GM23248 (cell line): ENCODE data around the gene NGEF. TPM values are rescaled to one million over a fixed set of nuclear protein-coding genes. Genes with fewer than 3 reads are reported as not detected.

Experiments used
- DNase-seq: peaks from one replicate; pipeline ENCODE4 v3.0.0-alpha.2; 2015
- H2AFZ ChIP-seq: fragments of 200-600 bp; sonication (generic); 2 replicates; pipeline ENCODE4 v1.6.1; 2016; ENCODE audit warnings: antibody characterized with exemption
- H3F3A ChIP-seq: fragments of 200-600 bp; sonication (generic); 2 replicates; pipeline ENCODE4 v1.6.1; 2016; ENCODE audit warnings: mild to moderate bottlenecking, antibody characterized with exemption, mixed run types; ENCODE audit not compliant: insufficient read depth
- H3K27ac ChIP-seq: fragments of 200-600 bp; sonication (generic); 2 replicates; pipeline ENCODE4 v1.5.1; 2016; ENCODE audit warnings: mild to moderate bottlenecking
- H3K27me3 ChIP-seq: fragments of 200-600 bp; sonication (generic); replicated peaks from 2 replicates; pipeline ENCODE4 v1.6.1; 2016; ENCODE audit warnings: mild to moderate bottlenecking; ENCODE audit not compliant: insufficient read depth
- H3K36me3 ChIP-seq: fragments of 200-600 bp; sonication (generic); 2 replicates; pipeline ENCODE4 v1.6.1; 2016; ENCODE audit warnings: low read depth, mild to moderate bottlenecking
- H3K4me1 ChIP-seq: fragments of 200-600 bp; sonication (generic); 2 replicates; pipeline ENCODE4 v1.6.1; 2016; ENCODE audit warnings: mild to moderate bottlenecking; ENCODE audit not compliant: insufficient read depth
- H3K4me2 ChIP-seq: fragments of 200-600 bp; sonication (generic); one replicate; pipeline ENCODE4 v1.6.1; 2016; ENCODE audit warnings: mild to moderate bottlenecking; ENCODE audit not compliant: unreplicated experiment
- H3K4me3 ChIP-seq: fragments of 200-600 bp; sonication (generic); 2 replicates; pipeline ENCODE4 v1.5.1; 2016; ENCODE audit warnings: mild to moderate bottlenecking
- H3K79me2 ChIP-seq: fragments of 200-600 bp; sonication (generic); 2 replicates; pipeline ENCODE4 v1.6.1; 2016; ENCODE audit warnings: mild to moderate bottlenecking; ENCODE audit not compliant: insufficient read depth
- H3K9ac ChIP-seq: fragments of 200-600 bp; sonication (generic); 2 replicates; pipeline ENCODE4 v1.6.1; 2016; ENCODE audit warnings: mild to moderate bottlenecking
- H3K9me2 ChIP-seq: fragments of 200-600 bp; sonication (generic); 2 replicates; pipeline ENCODE4 v1.6.1; 2016; ENCODE audit warnings: mixed run types, mild to moderate bottlenecking, moderate library complexity; ENCODE audit not compliant: insufficient read depth
- H3K9me3 ChIP-seq: fragments of 200-600 bp; sonication (generic); one replicate; pipeline ENCODE4 v1.6.1; 2017; ENCODE audit warnings: low read depth
- H4K20me1 ChIP-seq: fragments of 200-600 bp; sonication (generic); 2 replicates; pipeline ENCODE4 v1.6.0; 2016; ENCODE audit not compliant: insufficient read depth
- EZH2 ChIP-seq: fragments of 200-600 bp; sonication (generic); IDR thresholded peaks from 2 replicates; pipeline ENCODE4 v1.6.1; 2018; ENCODE audit warnings: antibody characterized with exemption, mild to moderate bottlenecking; ENCODE audit not compliant: insufficient read depth, poor library complexity, severe bottlenecking
- EZH2phosphoT487 ChIP-seq: fragments of 200-600 bp; sonication (generic); IDR thresholded peaks from 2 replicates; pipeline ENCODE4 v1.6.1; 2018; ENCODE audit warnings: antibody characterized with exemption, moderate library complexity, mild to moderate bottlenecking, low read depth; ENCODE audit not compliant: insufficient read depth
- WGBS, 2 experiments: methylation state at CpG; one replicate each; pipeline ENCODE4 v1.1.6; 2015 to 2017; ENCODE audit warnings: low lambda C conversion rate in 2 of 2, low coverage in 1 of 2; ENCODE audit errors: missing lambda C conversion rate in 2 of 2; 5-methylcytosine and 5-hydroxymethylcytosine counted together
- in situ Hi-C: fragments of 300-500 bp; cut with MboI; formaldehyde crosslinking; loops from 2 replicates; pipeline ENCODE4 v1.15.0; 2020
- polyA plus RNA-seq: library from polyadenylated mRNA; unstranded; fragments of >200 nt; fragmentation: Nextera tagmentation; extraction: Ambion mirVana; gene quantifications from 2 replicates; pipeline ENCODE4 v1.2.1, GENCODE V29; 2016
- total RNA-seq: library from RNA; depleted of rRNA; stranded (reverse); fragments of >200 nt; shearing (Covaris generic); gene quantifications from 2 replicates; pipeline ENCODE4 v1.2.3, GENCODE V29; 2014

Gene NGEF
- total and polyA plus RNA-seq, 2 experiments from 2014 or later = 0.43 TPM; not detected in 1

- H2AFZ ChIP-seq = no peak overlapping the region
- DNase-seq = no peak
- H3F3A ChIP-seq = peaks cover 11% of the 10 kb centered on the region; the same call in 1 of the 2 replicates
- no peaks in the 10 kb centered on the region for H4K20me1 ChIP-seq
- no peak overlapping the region for H3K9ac ChIP-seq
- H3K4me3 ChIP-seq = no peak overlapping the region
- no peaks in the 10 kb centered on the region for H3K9me3 ChIP-seq
- TF ChIP-seq EZH2 (no peak), EZH2phosphoT487 (no peak)
- in situ Hi-C loops = loop anchor here (10.0 kb wide), 2 partner anchors 205 to 395 kb away; no protein-coding TSS in a partner anchor
- H3K27ac ChIP-seq = no peak overlapping the region
- no peak overlapping the region for H3K4me2 ChIP-seq
- 76 to 78% methylated on average over 3 of the region's 3 CpGs for WGBS, 2 experiments
- H3K36me3 ChIP-seq = peaks cover 38% of the 10 kb centered on the region
- no peaks in the 10 kb centered on the region for H3K79me2 ChIP-seq
- H3K9me2 ChIP-seq = no peaks in the 10 kb centered on the region
- no peaks in the 10 kb centered on the region for H3K27me3 ChIP-seq
- H3K4me1 ChIP-seq = peaks cover 14% of the 10 kb centered on the region
Observed at GRCh38 chr2:232850039-232850438, 163.0 kb downstream of the NGEF start.

- Histone ChIP-seq H3F3A (no peaks in the 10 kb centered on the region), H3K4me3 (no peak overlapping the region), H3K9ac (no peak overlapping the region), H3K79me2 (peaks cover 3% of the 10 kb centered on the region; the same call in 1 of the 2 replicates), H3K27me3 (no peaks in the 10 kb centered on the region), H3K36me3 (peaks cover 52% of the 10 kb centered on the region), H4K20me1 (no peaks in the 10 kb centered on the region), H3K4me1 (no peaks in the 10 kb centered on the region), H3K9me3 (no peaks in the 10 kb centered on the region), H3K27ac (no peak overlapping the region), H3K9me2 (no peaks in the 10 kb centered on the region), H2AFZ (no peak overlapping the region), H3K4me2 (no peak overlapping the region)
- in situ Hi-C loops = no loop called here
- TF ChIP-seq EZH2 (no peak), EZH2phosphoT487 (no peak)
- DNase-seq = no peak
Observed at GRCh38 chr2:232846055-232846454, 167.0 kb downstream of the NGEF start.

DNA sequence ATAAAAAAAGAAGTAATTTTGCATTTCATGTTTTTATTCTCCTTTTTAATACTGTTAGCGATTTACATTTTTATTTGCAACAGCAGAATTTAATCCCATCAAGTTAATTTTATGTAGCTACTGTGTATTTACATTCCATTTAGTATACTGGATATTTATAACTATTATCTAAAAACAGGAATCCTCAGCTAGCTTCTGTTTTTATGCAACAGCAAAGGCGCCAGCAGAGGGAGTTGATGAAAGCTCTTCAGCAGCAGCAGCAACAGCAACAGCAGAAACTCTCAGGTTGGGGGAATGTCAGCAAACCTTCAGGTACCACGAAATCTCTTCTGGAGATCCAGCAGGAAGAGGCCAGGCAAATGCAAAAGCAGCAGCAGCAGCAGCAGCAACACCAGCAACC is 169.2 kb downstream of the NGEF start:
- in situ Hi-C loops = no loop called here
- no peaks in the 10 kb centered on the region for H3K9me2 ChIP-seq
- H3K36me3 ChIP-seq = peaks cover 56% of the 10 kb centered on the region
- no peaks in the 10 kb centered on the region for H4K20me1 ChIP-seq
- H3K4me1 ChIP-seq = no peaks in the 10 kb centered on the region; the same call in 1 of the 2 replicates
- no peak overlapping the region for H3K4me3 ChIP-seq
- no peak overlapping the region for H3K27ac ChIP-seq
- no peak overlapping the region for H3K9ac ChIP-seq
- H3K79me2 ChIP-seq = peaks cover 18% of the 10 kb centered on the region; the same call in 1 of the 2 replicates
- no peaks in the 10 kb centered on the region for H3K9me3 ChIP-seq
- no peak for DNase-seq
- no peaks in the 10 kb centered on the region for H3K27me3 ChIP-seq
- no peak for TF ChIP-seq EZH2phosphoT487
- TF ChIP-seq EZH2 = no peak
- H2AFZ ChIP-seq = no peak overlapping the region
- 83 to 85% methylated on average over 3 of the region's 3 CpGs for WGBS, 2 experiments
- H3K4me2 ChIP-seq = no peak overlapping the region
- H3F3A ChIP-seq = no peaks in the 10 kb centered on the region

- H3K4me3 ChIP-seq = no peak overlapping the region
- no peak overlapping the region for H3K9ac ChIP-seq
- H3K36me3 ChIP-seq = peaks cover 55% of the 10 kb centered on the region
- no peak for TF ChIP-seq EZH2
- no peak for TF ChIP-seq EZH2phosphoT487
- no peak overlapping the region for H2AFZ ChIP-seq
- in situ Hi-C loops = no loop called here
- H3K9me3 ChIP-seq = no peaks in the 10 kb centered on the region
- H3K4me2 ChIP-seq = no peak overlapping the region
- H3F3A ChIP-seq = no peaks in the 10 kb centered on the region; the same call in 1 of the 2 replicates
- WGBS, 2 experiments = 94 to 96% methylated on average over 2 of the region's 2 CpGs
- no peak overlapping the region for H3K27ac ChIP-seq
- H3K27me3 ChIP-seq = no peaks in the 10 kb centered on the region
- no peaks in the 10 kb centered on the region for H4K20me1 ChIP-seq
- H3K9me2 ChIP-seq = no peaks in the 10 kb centered on the region
- DNase-seq = no peak
- H3K79me2 ChIP-seq = peaks cover 22% of the 10 kb centered on the region
- peaks cover 10% of the 10 kb centered on the region for H3K4me1 ChIP-seq
Observed at GRCh38 chr2:232842689-232843088, 170.4 kb downstream of the NGEF start.
